M059J (cell line): ENCODE measurements around the gene HEPHL1. TPM values are rescaled to one million over a fixed set of nuclear protein-coding genes. Genes with fewer than 3 reads are reported as not detected.
"Not testable (repeated sequence)": the region's sequence is repeated elsewhere in the genome, so short reads cannot be mapped to it uniquely, and the experiment has no call there.

Experiments
- DNase-seq: peaks from one replicate; pipeline ENCODE4 v3.0.0-alpha.2; 2012; ENCODE audit warnings: low read depth
- total RNA-seq: library from RNA; depleted of rRNA; stranded (reverse); fragments of >200 nt; shearing (Covaris generic); gene quantifications from 2 replicates; pipeline ENCODE4 v1.2.3, GENCODE V29; 2014; rRNA removed

Gene HEPHL1
- total RNA-seq, 1 experiment from 2014 or later, result 1.0 TPM

DNA sequence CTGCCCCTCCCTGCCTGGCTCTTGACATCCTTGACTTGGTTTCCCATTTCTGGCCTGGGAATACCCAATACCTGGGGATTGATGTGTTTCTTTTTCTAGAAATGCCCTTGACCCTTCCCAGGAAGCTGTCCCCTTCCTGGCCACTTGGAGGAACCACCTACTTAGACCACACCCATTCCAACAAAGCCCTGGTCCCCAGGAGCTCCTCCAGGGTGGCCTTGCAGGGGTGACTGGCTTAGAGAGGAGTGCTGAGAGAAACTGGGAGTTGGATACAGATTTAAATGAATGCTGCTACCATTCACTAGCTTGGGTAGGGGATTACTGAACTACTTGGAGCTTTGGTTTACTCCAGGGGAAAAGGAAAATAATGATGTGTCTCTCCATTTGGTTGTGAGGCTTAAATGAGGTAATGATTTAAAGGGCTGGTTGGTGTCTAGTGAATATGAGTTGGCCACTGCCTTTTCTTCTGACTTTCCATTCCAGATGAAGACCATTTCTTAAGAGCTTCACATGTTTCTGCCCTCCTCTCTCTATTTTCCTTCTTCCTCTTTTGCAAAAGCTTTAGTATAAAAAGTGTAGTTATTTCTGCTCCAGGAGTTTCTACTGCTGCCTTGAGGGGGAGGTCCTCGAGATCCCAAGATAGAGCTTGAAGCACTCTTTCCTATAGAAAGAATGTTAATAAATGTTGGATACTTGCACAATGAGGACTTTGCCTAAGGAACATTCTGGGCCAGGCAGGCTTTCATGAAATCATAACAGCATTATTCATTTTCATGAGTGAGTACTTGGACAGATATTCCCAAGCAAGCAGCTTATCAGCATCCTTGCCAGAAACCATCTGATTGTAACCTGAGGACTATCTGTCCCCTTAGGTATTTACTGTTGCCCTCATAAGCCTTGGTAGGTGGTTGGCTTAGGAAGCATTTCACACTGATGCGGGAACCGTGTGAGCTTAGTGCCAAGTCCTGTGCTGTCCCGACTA, 129.8 kb downstream of the HEPHL1 start:
- DNase-seq, result peak; percentile 34

DNA sequence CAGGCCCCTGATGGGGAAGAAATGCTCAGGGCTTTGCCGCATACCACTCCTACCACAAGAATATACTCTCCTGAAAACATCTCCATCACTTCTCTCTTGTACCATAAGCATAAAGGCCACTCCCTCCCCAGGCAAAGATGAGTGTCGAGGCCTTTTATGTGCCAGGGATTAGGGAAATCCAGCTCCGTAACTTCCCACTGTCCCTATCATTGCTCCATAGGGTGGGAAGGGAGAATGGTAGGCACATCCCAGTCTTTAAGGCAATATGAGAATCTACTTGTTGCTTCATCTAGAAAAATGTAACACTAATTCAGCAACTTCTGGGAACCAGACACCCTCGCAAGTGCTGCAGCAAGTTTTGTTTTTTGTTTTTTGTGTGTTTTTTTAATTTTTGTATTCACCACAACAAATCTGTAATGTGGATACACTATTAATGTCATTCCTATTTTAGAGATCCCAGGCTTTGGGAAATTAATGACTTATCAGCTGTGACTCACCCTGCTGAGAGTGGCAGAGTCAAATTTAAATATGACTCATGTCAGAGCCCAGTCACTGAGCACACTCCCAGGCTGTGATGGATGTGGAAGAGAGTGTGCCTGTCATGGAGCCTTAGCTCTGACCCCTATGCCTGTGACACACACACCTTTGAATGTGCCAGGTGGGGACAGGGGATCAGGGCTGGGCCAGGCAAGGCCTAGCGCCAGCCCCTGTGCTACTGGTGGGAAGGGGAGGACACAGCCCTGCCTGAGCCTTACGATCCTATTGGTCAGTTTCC, 130.9 kb downstream of the HEPHL1 start:
- peak; percentile 92 for DNase-seq

DNA sequence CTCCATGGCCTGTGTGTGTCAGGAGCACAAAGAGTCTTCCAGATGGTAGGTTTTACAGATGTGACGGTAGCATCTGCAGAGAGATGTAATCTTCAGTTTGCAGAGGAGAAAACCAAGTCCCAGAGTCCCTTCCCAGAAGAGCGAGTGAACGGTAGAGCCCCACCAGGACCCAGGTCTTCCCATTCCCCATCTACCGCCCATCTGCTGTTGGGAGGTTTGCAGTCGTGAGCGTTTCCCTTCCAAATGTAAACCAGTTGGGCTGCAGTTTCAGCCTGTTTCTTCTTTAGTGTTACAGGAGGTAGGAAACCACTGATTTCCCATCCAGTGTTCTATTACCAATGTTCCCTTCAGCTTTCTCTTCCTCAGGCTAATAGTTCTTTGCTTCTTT, 131.5 kb downstream of the HEPHL1 start:
- no peak for DNase-seq

DNA sequence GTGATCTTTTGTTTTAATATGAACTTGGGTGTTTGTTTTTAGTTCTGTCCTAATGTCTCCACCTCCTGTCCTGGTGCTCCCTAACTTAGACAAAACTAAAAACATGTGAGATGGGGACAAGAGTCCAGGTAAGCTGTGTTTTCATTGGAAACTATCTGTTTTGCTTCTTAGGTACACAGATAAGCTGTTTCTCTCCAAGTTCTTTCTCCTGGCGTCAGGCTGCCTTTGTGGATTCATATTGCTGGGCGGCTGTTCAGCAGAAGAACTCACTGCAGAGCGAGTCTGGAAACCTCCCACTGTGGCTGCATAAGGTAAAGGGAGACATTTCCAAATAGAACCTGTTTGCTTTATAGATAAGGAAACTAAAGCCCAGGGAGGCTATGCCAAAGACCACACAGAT, 132.2 kb downstream of the HEPHL1 start:
- DNase-seq, result no peak

DNA sequence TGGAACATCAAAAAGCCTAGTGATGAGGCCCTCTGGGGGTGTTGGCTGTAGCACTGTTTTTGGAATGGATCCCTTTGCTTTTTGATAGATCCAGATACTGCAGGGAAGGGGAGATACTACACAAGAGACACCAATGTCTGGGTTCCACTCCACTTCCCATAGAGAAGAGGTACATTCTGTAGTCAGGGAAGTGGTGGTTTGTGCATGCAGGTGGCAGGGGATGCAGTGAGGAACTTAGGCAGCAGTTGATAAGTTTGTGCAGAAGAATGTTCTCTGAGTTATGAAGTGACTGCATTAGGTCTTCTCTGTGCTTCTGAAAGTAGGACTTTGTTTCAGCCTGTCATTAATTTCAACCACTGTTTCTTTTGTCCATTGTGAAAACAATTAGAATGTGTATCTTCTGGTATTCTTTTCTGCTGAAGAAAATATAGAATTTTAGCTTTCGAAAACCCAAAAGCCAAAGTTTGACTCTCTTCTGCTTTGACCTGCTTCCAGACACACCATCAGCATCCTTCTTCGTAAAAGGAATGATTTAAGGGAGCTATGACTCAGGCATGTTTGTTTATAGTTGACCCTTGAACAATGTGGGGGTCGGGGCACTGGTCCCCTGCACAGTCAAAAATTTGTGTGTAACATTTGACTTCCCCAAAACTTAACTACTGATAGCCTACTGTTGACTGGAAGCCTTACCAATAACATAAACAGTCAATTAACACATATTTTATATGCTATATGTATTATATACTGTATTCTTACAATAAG, 133.1 kb downstream of the HEPHL1 start:
- peak; percentile 48 for DNase-seq

DNA sequence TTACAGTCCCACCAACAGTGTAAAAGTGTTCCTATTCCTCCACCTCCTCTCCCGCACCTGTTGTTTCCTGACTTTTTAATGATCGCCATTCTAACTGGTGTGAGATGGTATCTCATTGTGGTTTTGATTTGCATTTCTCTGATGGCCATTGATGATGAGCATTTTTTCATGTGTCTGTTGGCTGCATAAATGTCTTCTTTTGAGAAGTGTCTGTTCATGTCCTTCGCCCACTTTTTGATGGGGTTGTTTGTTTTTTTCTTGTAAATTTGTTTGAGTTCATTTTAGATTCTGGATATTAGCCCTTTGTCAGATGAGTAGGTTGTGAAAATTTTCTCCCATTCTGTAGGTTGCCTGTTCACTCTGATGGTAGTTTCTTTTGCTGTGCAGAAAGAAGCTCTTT, 136.2 kb downstream of the HEPHL1 start:
- DNase-seq, result not testable (repeated sequence)

Other genes starting within 250 kb of the HEPHL1 start
- gene MED17, start 237.1 kb upstream of the HEPHL1 start, total RNA-seq, result 33.8 and 43.1 TPM in 2 replicates
- not detected in 2 replicates for gene VSTM5, start 170.7 kb upstream of the HEPHL1 start, total RNA-seq
- 47.8 and 49.8 TPM in 2 replicates for gene PANX1, start 107.5 kb downstream of the HEPHL1 start, total RNA-seq